Measurements from ENCODE around the gene BICC1.
A peak's percentile ranks its signal among the peaks of the same experiment; 100 is the strongest.

BICC1 gene

GRCh38 chr10:58810751-58811150 is 298.1 kb downstream of the BICC1 start:
- no peak overlapping the region for H2BK5ac ChIP-seq (ENCODE audit: low read length)
- H3K4me1 ChIP-seq (ENCODE audit: control insufficient read depth, low read depth, low read length), result no peaks in the 10 kb centered on the region
- no peak overlapping the region for H3K9ac ChIP-seq (ENCODE audit: low read length)
- H3K4me3 ChIP-seq (ENCODE audit: low read length), result no peak overlapping the region
- H3K56ac ChIP-seq (ENCODE audit: low read length), result no peak overlapping the region
- no peak overlapping the region for H3K4me2 ChIP-seq (ENCODE audit: low read length)
- no peak overlapping the region for H2AK5ac ChIP-seq (ENCODE audit: low read length)
- no peak overlapping the region for H3K18ac ChIP-seq (ENCODE audit: low read length)
- H4K8ac ChIP-seq (ENCODE audit: low read depth, low read length), result no peak overlapping the region
- no CpG with 5 or more reads among the region's 2 CpGs for WGBS (ENCODE audit: extremely low coverage, insufficient coverage, low lambda C conversion rate)
- H3K4ac ChIP-seq (ENCODE audit: low read depth, low read length), result no peak overlapping the region
- H4K5ac ChIP-seq (ENCODE audit: low read length), result no peak overlapping the region
- H3K23ac ChIP-seq (ENCODE audit: low read length), result no peak overlapping the region
- no peak overlapping the region for H3K27ac ChIP-seq (ENCODE audit: low read depth, low read length)
- H2BK15ac ChIP-seq (replicated peaks; ENCODE audit: low read depth), result no peak overlapping the region
- no peak overlapping the region for H2BK120ac ChIP-seq (ENCODE audit: low read depth, low read length)
- H3K27me3 ChIP-seq (ENCODE audit: insufficient read depth, low read length, poor library complexity), result no peaks in the 10 kb centered on the region
- no peaks in the 10 kb centered on the region for H3K79me1 ChIP-seq (ENCODE audit: low read length)
- H3K79me2 ChIP-seq (ENCODE audit: control insufficient read depth, insufficient read depth, low read length), result no peaks in the 10 kb centered on the region
- no peaks in the 10 kb centered on the region for H3K36me3 ChIP-seq (ENCODE audit: control insufficient read depth, insufficient read depth, low read length)
- no peak for DNase-seq

GRCh38 chr10:58813573-58813972 is 300.9 kb downstream of the BICC1 start:
- DNase-seq, result no peak
- no peaks in the 10 kb centered on the region for H3K79me1 ChIP-seq (ENCODE audit: low read length)
- no peak overlapping the region for H4K5ac ChIP-seq (ENCODE audit: low read length)
- H4K8ac ChIP-seq (ENCODE audit: low read depth, low read length), result no peak overlapping the region
- no peaks in the 10 kb centered on the region for H3K79me2 ChIP-seq (ENCODE audit: control insufficient read depth, insufficient read depth, low read length)
- no peak overlapping the region for H2BK120ac ChIP-seq (ENCODE audit: low read depth, low read length)
- no peaks in the 10 kb centered on the region for H3K27me3 ChIP-seq (ENCODE audit: insufficient read depth, low read length, poor library complexity)
- H2BK15ac ChIP-seq (replicated peaks; ENCODE audit: low read depth), result no peak overlapping the region
- H3K27ac ChIP-seq (ENCODE audit: low read depth, low read length), result no peak overlapping the region
- H3K36me3 ChIP-seq (ENCODE audit: control insufficient read depth, insufficient read depth, low read length), result no peaks in the 10 kb centered on the region
- no peak overlapping the region for H3K4ac ChIP-seq (ENCODE audit: low read depth, low read length)
- H2BK5ac ChIP-seq (ENCODE audit: low read length), result no peak overlapping the region
- H2AK5ac ChIP-seq (ENCODE audit: low read length), result no peak overlapping the region
- no peak overlapping the region for H3K23ac ChIP-seq (ENCODE audit: low read length)
- no CpG with 5 or more reads among the region's 8 CpGs for WGBS (ENCODE audit: extremely low coverage, insufficient coverage, low lambda C conversion rate)
- H3K4me2 ChIP-seq (ENCODE audit: low read length), result no peak overlapping the region
- no peak overlapping the region for H3K56ac ChIP-seq (ENCODE audit: low read length)
- no peak overlapping the region for H3K9ac ChIP-seq (ENCODE audit: low read length)
- H3K4me1 ChIP-seq (ENCODE audit: control insufficient read depth, low read depth, low read length), result no peaks in the 10 kb centered on the region
- H3K4me3 ChIP-seq (ENCODE audit: low read length), result no peak overlapping the region
- H3K18ac ChIP-seq (ENCODE audit: low read length), result no peak overlapping the region

- Histone ChIP-seq H4K5ac (ENCODE audit: low read length) (no peak overlapping the region), H3K79me1 (ENCODE audit: low read length) (no peaks in the 10 kb centered on the region), H2BK5ac (ENCODE audit: low read length) (no peak overlapping the region), H2AK5ac (ENCODE audit: low read length) (no peak overlapping the region), H3K18ac (ENCODE audit: low read length) (no peak overlapping the region), H3K79me2 (ENCODE audit: control insufficient read depth, insufficient read depth, low read length) (no peaks in the 10 kb centered on the region), H3K4me3 (ENCODE audit: low read length) (no peak overlapping the region), H2BK120ac (ENCODE audit: low read depth, low read length) (no peak overlapping the region), H3K27ac (ENCODE audit: low read depth, low read length) (no peak overlapping the region), H3K9ac (ENCODE audit: low read length) (no peak overlapping the region), H3K36me3 (ENCODE audit: control insufficient read depth, insufficient read depth, low read length) (no peaks in the 10 kb centered on the region), H3K27me3 (ENCODE audit: insufficient read depth, low read length, poor library complexity) (no peaks in the 10 kb centered on the region), H3K23ac (ENCODE audit: low read length) (no peak overlapping the region), H3K4me2 (ENCODE audit: low read length) (no peak overlapping the region), H3K4ac (ENCODE audit: low read depth, low read length) (no peak overlapping the region), H3K4me1 (ENCODE audit: control insufficient read depth, low read depth, low read length) (no peaks in the 10 kb centered on the region), H3K56ac (ENCODE audit: low read length) (no peak overlapping the region), H4K8ac (ENCODE audit: low read depth, low read length) (no peak overlapping the region), H2BK15ac (replicated peaks; ENCODE audit: low read depth) (no peak overlapping the region)
- WGBS (ENCODE audit: extremely low coverage, insufficient coverage, low lambda C conversion rate), result no CpG with 5 or more reads among the region's 2 CpGs
- DNase-seq, result peak; percentile 4
Measured at GRCh38 chr10:58817201-58817846, 304.7 kb downstream of the BICC1 start.

GRCh38 chr10:58818900-58819299 is 306.2 kb downstream of the BICC1 start:
- no peak overlapping the region for H2BK15ac ChIP-seq (replicated peaks; ENCODE audit: low read depth)
- H2BK120ac ChIP-seq (ENCODE audit: low read depth, low read length), result no peak overlapping the region
- H3K4me2 ChIP-seq (ENCODE audit: low read length), result no peak overlapping the region
- H3K79me2 ChIP-seq (ENCODE audit: control insufficient read depth, insufficient read depth, low read length), result no peaks in the 10 kb centered on the region
- H2AK5ac ChIP-seq (ENCODE audit: low read length), result no peak overlapping the region
- no CpG with 5 or more reads among the region's 1 CpG for WGBS (ENCODE audit: extremely low coverage, insufficient coverage, low lambda C conversion rate)
- H3K4ac ChIP-seq (ENCODE audit: low read depth, low read length), result no peak overlapping the region
- H2BK5ac ChIP-seq (ENCODE audit: low read length), result no peak overlapping the region
- H3K18ac ChIP-seq (ENCODE audit: low read length), result no peak overlapping the region
- no peak overlapping the region for H3K4me3 ChIP-seq (ENCODE audit: low read length)
- no peak overlapping the region for H3K27ac ChIP-seq (ENCODE audit: low read depth, low read length)
- H3K23ac ChIP-seq (ENCODE audit: low read length), result no peak overlapping the region
- no peak overlapping the region for H3K9ac ChIP-seq (ENCODE audit: low read length)
- H3K27me3 ChIP-seq (ENCODE audit: insufficient read depth, low read length, poor library complexity), result no peaks in the 10 kb centered on the region
- no peaks in the 10 kb centered on the region for H3K36me3 ChIP-seq (ENCODE audit: control insufficient read depth, insufficient read depth, low read length)
- no peak overlapping the region for H3K56ac ChIP-seq (ENCODE audit: low read length)
- H4K8ac ChIP-seq (ENCODE audit: low read depth, low read length), result no peak overlapping the region
- H3K4me1 ChIP-seq (ENCODE audit: control insufficient read depth, low read depth, low read length), result no peaks in the 10 kb centered on the region
- no peak for DNase-seq
- no peaks in the 10 kb centered on the region for H3K79me1 ChIP-seq (ENCODE audit: low read length)
- H4K5ac ChIP-seq (ENCODE audit: low read length), result no peak overlapping the region

GRCh38 chr10:58820386-58820785 is 307.7 kb downstream of the BICC1 start:
- Histone ChIP-seq H3K4ac (ENCODE audit: low read depth, low read length) (no peak overlapping the region), H3K4me2 (ENCODE audit: low read length) (no peak overlapping the region), H3K79me1 (ENCODE audit: low read length) (no peaks in the 10 kb centered on the region), H2BK5ac (ENCODE audit: low read length) (no peak overlapping the region), H3K27ac (ENCODE audit: low read depth, low read length) (no peak overlapping the region), H3K18ac (ENCODE audit: low read length) (no peak overlapping the region), H3K4me1 (ENCODE audit: control insufficient read depth, low read depth, low read length) (no peaks in the 10 kb centered on the region), H3K36me3 (ENCODE audit: control insufficient read depth, insufficient read depth, low read length) (no peaks in the 10 kb centered on the region), H2AK5ac (ENCODE audit: low read length) (no peak overlapping the region), H3K79me2 (ENCODE audit: control insufficient read depth, insufficient read depth, low read length) (no peaks in the 10 kb centered on the region), H3K56ac (ENCODE audit: low read length) (no peak overlapping the region), H3K4me3 (ENCODE audit: low read length) (no peak overlapping the region), H2BK120ac (ENCODE audit: low read depth, low read length) (no peak overlapping the region), H3K23ac (ENCODE audit: low read length) (no peak overlapping the region), H2BK15ac (replicated peaks; ENCODE audit: low read depth) (no peak overlapping the region), H4K8ac (ENCODE audit: low read depth, low read length) (no peak overlapping the region), H3K27me3 (ENCODE audit: insufficient read depth, low read length, poor library complexity) (no peaks in the 10 kb centered on the region), H3K9ac (ENCODE audit: low read length) (no peak overlapping the region), H4K5ac (ENCODE audit: low read length) (no peak overlapping the region)
- DNase-seq, result no peak
- no CpG with 5 or more reads among the region's 1 CpG for WGBS (ENCODE audit: extremely low coverage, insufficient coverage, low lambda C conversion rate)

All from mesendoderm (in vitro differentiated cells).